8988T (cell line): ENCODE measurements around the gene PTGDS.

Source experiments
- DNase-seq: peaks from one replicate; pipeline ENCODE4 v3.0.0; 2011

PTGDS gene

DNA sequence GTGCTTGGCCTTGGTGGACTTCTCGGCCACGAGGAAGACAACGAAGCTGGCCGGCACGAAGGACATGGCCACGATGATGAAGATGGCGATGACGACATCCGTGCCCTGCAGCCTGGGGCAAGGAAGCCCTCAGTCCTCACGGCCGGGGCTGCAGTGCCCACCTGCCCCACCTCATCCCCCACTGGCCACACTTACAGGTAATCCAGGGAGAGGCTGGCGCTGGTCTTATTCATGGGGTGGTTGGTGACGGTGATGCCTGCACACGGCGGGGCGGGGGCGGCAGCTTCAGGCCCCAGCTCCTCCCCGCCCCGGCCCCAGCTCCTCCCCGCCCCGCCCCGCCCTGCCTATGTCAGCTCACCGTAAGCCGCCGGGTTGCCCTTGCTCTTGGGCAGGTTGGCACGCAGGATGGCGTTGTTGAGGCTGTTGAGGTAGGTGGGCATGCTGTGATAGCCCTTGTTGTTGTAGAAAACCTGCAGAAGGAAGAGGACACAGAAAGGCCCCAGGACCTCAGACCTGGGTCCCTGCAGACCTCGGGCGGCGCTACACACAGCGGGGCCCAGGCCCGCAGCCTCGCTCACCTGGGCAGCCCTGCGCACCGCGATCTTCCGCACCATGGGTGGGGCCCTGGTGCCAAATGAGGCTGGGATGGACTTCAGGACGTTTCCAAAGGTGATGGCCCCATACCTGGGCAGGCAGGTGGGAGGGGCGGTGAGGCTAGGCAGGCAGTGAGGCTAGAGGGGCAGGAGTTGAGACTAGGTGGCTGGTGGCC lies 34.8 kb downstream of the PTGDS start:
- no peak for DNase-seq

DNA sequence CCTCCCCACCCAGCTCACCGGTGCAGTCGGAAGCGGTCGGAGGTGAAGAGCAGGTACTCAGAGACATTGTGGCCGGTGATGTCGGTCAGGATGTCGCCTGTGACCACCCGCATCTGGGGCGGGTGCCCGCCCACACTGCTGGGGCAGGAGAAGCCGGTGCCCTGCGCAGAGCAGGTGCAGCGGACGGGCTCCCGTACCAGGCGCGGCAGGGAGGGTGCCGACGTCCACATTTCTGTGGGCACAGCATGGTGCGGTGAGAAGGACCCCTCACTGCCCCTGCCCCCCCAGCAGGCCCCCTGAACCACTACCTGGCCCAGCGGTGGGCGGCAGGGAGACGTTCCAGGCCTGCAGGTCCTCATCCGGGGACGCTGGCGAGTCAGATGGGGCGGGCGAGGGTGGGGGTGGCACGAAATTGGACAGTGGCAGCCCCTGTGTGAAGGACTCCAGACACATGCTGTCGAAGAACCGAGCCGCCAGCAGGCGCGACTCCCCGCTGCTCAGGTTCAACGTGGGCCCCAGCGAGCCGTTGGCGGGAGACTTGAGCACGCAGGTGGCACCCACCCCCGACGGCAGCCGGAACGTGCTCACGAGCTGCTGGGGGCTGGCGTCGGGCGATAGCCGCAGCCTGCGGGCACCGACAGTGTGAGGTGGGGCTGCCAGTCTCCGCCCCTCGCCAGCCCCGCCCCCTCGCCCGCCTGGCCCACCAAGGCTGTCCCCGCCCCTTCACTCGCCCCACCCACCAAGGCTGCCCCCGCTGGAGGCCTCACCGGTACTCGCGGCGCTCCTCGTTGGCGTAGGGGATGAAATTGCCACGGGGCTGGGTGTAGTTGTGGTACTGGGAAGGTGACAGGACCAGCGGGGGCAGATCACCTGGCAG lies 35.6 kb downstream of the PTGDS start:
- no peak for DNase-seq

DNA sequence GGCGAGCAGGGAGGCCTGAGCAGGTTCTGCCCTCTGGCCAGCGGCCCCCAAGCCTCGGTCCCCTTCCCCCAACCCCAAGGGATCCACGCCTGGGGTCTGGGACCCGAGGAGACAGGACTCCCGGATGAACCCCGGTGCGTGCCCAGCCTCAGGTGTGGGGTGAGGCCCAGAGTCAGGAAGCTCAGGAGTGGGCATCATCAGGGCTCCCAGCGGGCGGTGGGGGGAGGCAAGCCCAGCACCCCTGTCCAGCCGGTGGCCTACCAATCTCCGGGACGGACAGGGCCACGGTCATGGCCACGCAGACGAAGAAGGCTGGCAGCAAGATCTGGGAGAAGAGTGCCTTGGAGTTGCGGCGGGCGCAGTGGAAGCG lies 36.3 kb downstream of the PTGDS start:
- no peak for DNase-seq

DNA sequence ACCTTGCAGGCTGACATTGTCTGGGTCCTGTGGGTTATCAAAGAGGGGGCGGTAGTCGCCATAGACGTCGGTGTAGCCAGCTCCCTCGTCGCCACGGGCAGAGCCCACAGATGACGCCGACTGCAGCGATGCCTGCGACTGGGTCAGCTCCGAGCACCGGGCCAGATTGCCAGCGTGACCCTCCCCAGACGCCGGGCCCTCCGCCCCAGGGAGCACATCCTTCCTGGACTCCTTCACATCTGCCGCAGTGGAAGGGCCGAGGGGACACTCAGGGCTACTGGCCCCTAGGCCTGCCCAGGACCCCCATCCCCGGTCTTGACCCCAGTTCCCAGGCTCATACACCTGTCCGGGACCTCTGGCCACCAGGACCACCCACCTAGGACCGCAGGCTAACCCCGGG lies 36.9 kb downstream of the PTGDS start:
- DNase-seq: no peak

DNA sequence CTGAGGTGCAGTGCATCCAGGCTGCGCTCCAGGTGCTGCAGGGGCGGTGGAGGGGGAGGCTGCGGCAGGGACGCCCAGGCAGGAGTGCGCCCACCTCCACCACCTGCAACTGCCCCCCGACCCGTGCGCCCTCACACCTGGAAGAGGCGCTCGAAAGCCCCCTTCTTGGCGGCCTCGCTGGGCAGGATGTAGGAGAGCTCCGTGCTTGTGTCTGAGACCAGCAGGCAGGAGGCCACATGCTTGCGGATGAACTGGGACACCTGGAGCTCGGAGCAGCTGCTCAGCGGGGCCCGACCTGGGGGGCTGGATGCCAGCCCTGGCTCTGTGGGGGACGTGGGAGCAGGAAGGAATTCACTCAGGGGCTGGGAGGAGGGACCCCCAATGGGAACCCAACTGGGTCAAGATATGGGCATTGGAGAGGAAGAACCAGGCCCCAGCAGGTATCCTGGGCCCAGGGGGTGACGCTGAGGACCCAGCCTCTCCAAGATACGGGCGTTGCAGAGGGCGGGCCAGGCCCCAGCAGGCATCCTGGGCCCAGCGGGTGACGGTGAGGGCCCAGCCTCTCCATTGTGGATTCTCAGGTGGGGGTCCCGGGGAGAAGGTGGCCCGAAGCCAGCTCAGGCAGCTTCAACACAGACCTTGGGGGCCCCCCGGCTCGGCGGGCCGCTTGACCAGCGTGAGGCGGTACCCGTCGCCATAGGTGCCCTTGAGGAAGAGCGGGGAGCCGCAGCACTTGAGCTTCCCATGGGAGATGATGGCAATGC lies 37.7 kb downstream of the PTGDS start:
- no peak for DNase-seq

DNA sequence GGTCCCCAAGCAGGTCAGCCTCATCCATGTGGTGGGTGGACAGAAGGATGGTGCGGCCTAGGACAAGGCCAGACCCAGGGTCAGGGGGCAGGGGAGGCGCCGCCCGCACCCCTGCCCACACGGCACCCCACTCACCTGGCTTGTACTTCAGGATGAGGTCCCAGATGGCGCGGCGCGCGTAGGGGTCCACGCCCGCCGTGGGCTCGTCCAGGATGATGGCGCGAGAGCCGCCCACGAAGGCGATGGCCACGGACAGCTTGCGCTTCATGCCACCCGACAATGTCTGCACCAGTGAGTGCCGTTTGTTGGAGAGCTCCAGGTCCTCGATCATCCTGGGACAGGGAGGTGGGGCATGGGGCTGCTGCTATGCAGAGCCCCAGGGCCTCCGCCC lies 38.2 kb downstream of the PTGDS start:
- DNase-seq: no peak

DNA sequence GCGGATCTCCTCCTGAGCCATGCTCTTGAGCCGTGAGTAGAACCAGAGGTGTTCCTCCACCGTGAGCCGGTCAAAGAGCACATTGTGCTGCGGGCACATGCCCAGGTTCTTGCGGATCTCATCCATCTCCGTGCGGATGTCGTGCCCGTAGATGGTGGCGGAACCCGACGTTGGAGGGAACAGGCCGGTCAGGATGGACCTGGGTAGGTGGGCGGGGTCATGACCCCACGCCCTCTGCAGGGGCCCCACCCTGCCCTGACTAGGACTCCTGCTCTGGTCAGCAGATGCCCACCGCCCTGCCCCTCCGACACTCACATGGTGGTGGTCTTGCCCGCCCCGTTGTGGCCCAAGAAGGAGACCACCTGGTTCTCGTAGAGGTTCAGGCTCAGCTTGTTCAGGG lies 38.7 kb downstream of the PTGDS start:
- DNase-seq: no peak

DNA sequence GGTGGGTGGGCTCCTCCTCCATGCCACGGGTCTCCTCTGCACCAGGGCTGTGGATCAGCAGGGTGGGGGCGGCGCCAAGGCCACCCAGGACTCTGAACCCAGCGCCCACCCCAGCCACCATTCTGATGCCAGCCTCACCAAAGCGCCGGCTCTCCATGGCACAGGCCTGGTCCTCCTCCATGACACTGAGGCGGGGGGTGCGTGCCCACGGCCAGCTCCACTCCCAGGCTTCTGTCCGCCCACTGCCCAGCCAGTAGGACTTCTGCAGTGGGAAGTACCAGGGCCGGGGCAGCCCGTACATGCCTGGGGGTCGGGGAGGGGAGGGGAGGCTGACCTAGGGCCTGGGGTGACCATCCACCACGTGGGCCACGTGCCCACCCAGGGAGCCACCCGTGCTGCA lies 39.1 kb downstream of the PTGDS start:
- DNase-seq: no peak

DNA sequence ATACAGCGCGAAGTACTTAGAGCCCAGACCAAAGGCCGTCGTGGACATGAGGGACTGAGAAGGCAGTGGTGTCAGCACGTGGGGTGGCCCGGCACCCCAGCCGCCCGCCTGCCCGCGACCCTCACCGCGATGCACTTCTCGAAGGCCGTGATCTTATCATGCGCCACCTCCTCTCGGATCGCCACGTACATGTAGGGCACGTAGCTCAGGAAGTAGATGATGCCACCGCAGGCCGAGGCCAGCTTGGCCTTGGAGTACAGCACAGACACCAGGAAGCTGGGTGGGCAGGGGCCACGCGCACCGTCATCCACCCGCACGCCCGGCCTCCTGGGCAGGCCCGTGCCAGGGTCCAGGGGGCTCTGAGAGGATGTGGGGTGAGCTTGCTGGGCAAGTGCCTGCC lies 39.8 kb downstream of the PTGDS start:
- DNase-seq: no peak

DNA sequence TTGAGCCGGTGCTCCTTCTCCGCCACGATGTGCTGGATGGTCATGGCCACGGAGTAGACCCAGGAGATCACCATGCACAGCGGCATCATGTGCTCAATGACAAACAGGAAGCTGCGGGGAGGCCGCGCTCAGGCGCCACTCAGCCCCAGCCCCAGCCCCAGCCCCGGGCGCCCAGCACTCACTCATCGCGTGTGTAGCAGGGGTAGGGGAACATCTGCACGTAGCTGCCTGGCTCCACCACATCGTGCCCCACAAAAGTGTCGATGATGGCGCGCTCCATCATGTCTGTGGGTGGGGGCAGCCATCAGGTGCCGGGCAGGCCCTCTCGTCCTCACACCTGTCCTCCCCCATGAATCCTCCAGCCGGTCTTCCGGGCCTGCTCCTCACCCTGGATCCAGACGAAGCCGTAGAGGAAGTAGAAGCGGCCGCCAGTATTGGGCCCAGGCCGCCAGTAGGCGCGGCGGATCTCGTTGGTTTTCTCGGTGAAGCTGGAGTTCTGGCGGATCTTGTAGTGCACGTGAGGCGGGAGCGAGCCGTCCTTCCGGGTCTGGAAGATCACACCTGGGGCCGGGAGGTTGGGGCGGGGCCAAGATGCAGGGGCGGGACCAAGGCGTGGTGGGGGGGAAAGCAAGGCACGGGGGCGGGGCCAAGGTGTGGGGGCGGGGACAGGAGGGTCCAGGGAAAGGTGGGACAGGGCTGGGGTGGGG lies 40.6 kb downstream of the PTGDS start:
- DNase-seq: no peak

DNA sequence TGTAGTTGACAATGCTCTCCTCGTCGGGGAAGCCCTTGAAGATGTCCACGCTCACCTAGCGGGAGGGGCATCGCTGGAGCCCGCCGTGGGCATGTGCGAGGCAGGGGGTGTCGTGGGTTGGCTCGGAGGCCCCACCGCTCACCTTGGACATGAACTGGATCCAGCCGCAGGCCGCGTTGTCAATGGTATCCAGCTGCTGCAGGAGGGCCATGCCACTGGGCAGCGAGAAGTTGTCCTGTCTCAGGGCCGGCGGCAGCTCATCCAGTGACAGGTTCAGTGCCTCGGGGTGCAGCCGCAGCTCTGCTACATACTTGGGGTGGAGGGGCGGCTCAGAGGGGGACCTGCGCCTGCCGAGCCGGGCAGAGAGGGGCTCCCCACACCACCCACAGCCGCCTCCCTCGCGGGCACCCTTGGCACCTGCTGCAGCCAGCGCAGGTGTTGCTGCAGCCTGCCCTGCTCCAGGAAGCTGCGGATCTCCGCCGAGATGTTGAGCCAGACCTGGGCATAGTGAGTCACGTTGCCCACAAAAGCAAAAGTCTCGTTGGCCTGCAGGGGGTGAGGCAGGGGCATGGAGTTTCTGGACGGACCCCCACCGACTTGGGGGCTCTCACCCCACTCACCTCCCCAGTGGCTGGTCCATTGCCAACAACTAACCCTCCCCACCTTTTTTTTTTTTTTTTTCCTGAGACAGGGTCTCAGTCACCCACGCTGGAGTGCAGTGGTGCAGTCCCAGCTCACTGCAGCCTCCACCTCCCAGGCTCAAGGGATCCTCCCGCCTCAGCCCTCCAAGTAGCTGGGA lies 41.7 kb downstream of the PTGDS start:
- DNase-seq: no peak

DNA sequence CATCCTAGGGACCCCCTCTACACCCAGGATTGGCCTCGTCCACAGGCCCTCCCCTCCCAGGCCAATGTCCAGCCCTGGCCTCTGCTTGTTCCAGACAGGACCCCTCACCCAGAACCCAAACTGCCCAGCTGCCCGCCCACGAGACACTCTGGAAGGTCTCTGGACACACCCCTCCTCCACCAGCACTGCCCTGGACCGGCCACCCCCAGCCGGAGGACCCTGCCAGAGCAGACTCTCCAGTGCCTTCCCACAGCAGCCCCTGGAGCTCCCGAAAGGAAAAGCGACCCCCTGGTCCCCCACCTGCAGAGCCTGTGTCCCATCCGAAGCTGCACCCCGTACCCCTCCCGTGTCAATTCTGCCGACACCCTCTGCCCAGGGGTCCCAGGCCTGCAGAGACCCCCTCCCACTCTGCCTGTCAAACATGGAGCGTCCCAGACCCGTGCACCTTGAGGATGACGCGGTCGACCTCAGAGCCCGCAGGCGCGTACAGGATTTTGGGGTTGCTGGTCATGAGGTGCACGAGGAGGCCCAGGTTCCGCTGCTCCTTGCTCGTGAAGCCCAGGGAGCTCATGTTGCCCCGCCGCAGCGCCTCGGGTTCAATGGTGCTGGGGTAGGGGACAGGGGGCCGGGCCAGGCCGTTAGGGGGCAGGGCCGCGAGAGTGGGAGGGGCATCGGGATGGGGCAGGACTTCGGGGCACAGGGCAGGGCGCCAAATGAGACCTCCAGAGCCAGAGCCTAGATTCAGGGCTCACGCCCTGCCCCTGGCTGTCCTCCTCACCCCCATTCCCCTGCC lies 42.8 kb downstream of the PTGDS start:
- no peak for DNase-seq

DNA sequence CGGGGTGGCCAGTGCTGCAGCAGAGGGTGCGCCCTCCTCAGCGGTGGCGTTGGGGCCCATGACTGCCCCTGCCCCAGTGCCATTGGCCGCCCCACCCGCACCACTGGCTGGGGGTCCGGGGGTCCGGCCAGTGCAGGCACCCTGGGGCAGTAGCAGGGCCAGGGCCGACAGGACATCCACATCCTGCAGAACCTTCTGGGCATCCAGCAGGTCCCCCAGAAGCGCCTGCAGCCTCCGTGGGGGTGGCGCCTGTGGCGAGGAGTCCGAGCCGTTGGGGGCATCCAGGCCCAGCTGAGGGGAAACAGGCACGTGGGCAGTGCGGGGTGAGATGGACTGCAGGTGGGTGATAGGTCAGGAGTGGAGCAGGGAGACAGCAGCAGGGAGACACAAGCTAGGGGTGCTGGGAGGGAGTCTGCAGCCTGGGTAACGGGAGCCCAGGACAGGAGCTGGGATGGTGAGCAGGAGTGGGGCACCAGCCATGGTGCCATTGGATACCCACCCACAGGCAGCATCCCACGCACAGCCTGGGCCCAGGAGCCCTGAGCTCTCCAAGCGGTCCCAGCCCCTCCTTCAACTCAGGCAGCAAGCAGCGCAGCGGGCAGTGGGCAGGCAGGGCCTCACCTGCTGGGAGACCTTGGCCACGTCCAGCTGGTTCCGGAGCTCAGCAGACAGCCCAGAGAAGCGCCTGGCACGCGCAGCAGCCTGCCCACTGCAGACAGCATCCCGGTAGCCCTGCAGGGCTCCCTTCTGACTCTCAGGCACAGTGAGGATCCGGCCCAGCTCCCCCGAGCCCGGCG lies 43.7 kb downstream of the PTGDS start:
- no peak for DNase-seq

DNA sequence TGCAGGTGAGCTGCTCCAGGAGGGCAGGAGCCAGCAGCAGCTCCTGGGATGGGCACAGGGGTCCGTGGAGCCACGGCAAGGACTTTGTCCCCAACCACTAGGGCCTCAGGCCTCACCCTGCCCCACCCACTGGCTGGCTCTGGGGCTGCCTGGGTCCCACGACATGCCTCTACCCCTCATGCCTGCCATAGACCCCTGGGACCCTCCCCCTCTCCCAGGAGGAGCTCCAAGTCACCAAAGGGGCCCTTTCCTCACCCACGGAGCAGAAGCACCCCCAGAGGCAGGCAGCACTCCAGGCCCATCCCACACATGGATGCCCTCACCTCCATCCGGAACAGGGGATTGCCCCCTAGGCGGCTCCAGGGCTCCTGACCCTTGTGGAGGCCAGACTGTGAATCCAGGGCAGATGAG lies 44.3 kb downstream of the PTGDS start:
- no peak for DNase-seq

DNA sequence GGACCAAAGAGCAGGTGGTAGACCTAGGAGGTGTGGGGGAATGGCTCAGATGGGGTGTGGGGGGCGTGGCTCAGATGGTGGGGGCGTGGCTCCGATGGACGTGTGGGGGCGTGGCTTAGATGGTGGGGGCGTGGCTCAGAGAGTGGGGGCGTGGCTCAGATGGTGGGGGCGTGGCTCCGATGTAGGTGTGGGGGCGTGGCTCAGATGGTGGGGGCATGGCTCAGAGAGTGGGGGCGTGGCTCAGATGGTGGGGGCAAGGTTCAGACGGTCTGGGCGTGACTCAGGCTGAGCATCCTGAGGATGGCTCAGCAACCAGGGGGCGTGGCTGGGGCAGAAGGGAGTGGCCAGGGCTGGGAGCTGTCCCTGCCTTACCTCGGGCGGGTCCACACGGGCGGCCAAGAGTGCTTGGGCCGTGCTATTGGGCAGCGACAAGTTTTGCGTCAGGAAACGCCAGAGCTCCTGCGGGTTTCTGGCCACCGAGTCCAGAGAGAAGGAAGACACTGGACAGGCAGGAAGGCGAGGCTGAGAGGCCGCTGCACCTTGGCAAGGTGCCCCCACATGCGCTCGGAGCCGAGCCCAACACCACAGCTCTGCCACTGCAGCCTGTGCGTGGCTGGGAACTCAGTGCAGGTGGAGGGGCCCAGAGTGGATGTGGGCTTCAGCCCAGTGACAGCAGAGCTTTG lies 44.8 kb downstream of the PTGDS start:
- no peak for DNase-seq

DNA sequence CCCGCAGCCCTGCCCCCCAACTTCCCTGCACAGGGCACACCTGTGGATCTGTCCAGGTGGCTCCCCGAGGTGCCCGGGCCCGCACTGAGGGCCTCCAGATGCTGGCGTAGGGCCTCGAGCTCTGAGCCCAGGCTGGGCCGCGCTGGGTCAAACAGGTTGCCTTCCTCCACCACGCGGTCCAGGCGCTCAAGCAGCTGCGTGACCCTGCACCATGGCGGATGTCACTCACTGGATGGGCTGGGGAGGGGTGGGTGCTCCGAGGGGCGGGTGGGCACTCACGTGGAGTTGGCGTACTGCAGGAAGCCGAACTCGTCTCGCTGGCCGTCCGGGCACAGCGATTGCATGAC lies 45.3 kb downstream of the PTGDS start:
- DNase-seq: no peak

DNA sequence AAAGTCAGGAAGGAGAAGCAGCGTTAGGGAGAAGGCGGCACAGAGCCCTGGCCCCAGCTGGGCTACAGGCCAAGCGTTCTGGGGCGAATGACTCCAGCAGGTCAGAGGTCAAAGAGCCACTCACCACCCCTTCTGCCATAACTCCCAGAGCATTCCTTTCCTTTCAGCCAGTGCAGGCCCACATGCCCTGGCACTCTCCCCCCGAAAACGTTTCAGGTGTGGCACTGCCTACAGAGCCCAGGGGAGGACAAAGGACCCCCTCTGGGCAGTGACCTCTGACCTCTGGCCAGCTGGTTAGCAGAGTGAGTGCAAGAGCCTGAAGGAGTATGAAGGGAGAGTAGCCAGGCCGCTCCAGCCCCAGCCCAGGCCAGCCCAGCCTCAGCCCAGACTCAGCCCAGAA lies 45.9 kb downstream of the PTGDS start:
- no peak for DNase-seq

DNA sequence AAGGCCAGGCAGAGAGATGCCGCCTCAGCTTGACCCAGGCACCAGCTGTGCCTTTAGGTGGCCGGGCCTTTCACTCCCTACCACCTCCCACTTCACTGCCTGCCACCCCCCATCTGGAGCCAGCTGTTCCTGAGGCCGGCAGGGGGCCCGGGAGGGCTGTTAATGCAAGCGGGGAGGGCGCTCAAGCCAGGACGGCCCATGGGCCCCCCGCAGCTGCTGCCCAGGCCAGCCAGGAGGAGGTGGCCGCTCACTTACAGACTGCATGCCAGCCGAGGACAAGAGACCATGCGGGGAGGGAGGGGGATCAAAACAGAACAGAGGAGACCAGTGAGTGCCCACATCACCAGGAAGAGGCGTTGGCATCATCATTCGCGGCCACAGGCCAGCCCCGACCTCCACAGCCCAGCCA lies 46.3 kb downstream of the PTGDS start:
- DNase-seq: no peak

DNA sequence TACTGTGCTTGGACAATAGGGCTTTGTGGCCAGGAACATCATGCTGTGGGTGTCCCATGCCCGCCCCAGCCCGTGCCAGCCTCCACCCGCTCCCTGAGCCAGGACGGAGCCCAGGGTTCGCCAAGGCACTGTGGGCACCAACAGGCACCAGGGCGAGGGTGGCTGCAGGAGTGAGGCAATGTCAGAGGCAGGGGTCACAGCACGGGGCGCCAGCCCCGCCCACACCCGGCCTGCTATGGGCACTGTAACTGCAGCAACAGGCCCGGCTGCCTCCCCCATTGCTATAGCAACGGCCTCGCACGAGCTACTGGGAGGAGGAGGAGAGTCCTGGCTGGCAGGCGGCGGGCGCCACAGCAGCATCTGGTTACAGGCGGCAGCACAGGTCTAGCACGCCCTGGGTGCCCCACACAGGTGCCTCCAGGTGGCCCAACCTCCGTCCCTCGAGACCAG lies 48.2 kb downstream of the PTGDS start:
- DNase-seq: no peak

DNA sequence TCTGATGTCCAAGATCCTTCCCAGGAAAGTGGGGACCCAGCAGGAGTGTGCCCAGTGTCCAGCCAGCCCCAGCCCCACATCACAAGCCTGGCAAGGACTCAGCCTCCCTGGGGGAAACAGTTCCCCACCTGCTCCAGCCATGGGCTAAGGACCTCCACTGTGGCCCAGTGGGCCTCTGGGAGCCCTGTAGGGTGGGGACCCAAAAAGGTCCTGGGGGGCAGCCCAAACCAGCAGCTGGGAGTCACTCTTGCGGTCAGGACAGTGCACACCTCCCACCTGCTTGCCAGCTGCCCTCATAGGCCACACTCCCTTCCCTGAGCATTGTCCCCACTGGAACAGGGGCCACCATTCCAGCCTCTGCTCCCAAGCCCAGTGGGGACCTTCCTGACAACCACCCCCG lies 49.1 kb downstream of the PTGDS start:
- DNase-seq: no peak
